Muscle of leg (tissue), 11 donors: ENCODE data around the gene KBTBD13. TPM values are rescaled to one million over a fixed set of nuclear protein-coding genes. Genes with fewer than 3 reads are reported as not detected.
A peak's percentile ranks its signal among the peaks of the same experiment; 100 is the strongest.
"Not testable (repeated sequence)": the region's sequence is repeated elsewhere in the genome, so short reads cannot be mapped to it uniquely, and the experiment has no call there.

Experiments used
- DNase-seq: peaks from one replicate; pipeline ENCODE4 v3.0.0; 2013
- H3K27ac ChIP-seq: one replicate; pipeline ENCODE4 v1.5.1; 2013; ENCODE audit warnings: mild to moderate bottlenecking, low read length, control low read depth
- H3K27me3 ChIP-seq: one replicate; pipeline ENCODE4 v1.6.1; 2013; ENCODE audit warnings: low read length; ENCODE audit not compliant: control insufficient read depth, insufficient read depth
- H3K36me3 ChIP-seq: one replicate; pipeline ENCODE4 v1.6.1; 2013; ENCODE audit warnings: low read length; ENCODE audit not compliant: control insufficient read depth, insufficient read depth
- H3K4me1 ChIP-seq: one replicate; pipeline ENCODE4 v1.6.1; 2013; ENCODE audit warnings: low read length; ENCODE audit not compliant: control insufficient read depth, insufficient read depth
- H3K4me3 ChIP-seq: one replicate; pipeline ENCODE4 v1.5.1; 2013; ENCODE audit warnings: low read length, control low read depth
- H3K9me3 ChIP-seq: replicated peaks from 2 replicates; pipeline ENCODE4 v1.6.1; 2013; ENCODE audit warnings: low read depth, low read length; ENCODE audit not compliant: control insufficient read depth
- WGBS: methylation state at CpG from one replicate; pipeline ENCODE4 v1.1.5; 2013; ENCODE audit warnings: missing lambda C conversion rate; ENCODE audit not compliant: insufficient coverage; 5-methylcytosine and 5-hydroxymethylcytosine counted together
- polyA plus RNA-seq, 8 donors: library from polyadenylated mRNA; unstranded; fragments of 120-200 nt; gene quantifications; one replicate each; pipeline versions ENCODE4 v1.2.1 to v1.2.3, GENCODE V29; 2013; ENCODE audit warnings: inconsistent platforms in 1 of 8, low replicate concordance in 1 of 8; ENCODE audit not compliant: insufficient read length in 8 of 8, insufficient read depth in 1 of 8
- total RNA-seq: library from RNA; stranded (reverse); fragments of 120-200 nt; gene quantifications from one replicate; pipeline ENCODE4 v1.2.4, GENCODE V29; 2013

Gene KBTBD13
- total and polyA plus RNA-seq, 9 donors, result 0.48 to 2.5 (median 1.6) TPM

GRCh38 chr15:65086680-65087111, 10.2 kb downstream of the KBTBD13 start:
- Histone ChIP-seq H3K36me3 (no peaks in the 10 kb centered on the region), H3K4me1 (peaks cover 51% of the 10 kb centered on the region), H3K27ac (no peak overlapping the region), H3K9me3 (no peaks in the 10 kb centered on the region), H3K4me3 (no peak overlapping the region), H3K27me3 (peaks cover 10% of the 10 kb centered on the region)
- 53% methylated on average over 6 of the region's 6 CpGs for WGBS
- no peak for DNase-seq

GRCh38 chr15:65087411-65087810, 10.9 kb downstream of the KBTBD13 start:
- Histone ChIP-seq H3K4me3 (no peak overlapping the region), H3K27ac (peak overlapping the region; percentile 42), H3K36me3 (peaks cover 3% of the 10 kb centered on the region), H3K9me3 (no peaks in the 10 kb centered on the region), H3K4me1 (peaks cover 50% of the 10 kb centered on the region), H3K27me3 (peaks cover 7% of the 10 kb centered on the region)
- no peak for DNase-seq
- 61% methylated on average over 3 of the region's 3 CpGs for WGBS

GRCh38 chr15:65087873-65088642, 11.5 kb downstream of the KBTBD13 start:
- H3K4me1 ChIP-seq, result peaks cover 47% of the 10 kb centered on the region
- 62% methylated on average over 8 of the region's 13 CpGs for whole genome bisulfite sequencing
- peak; percentile 63 for DNase-seq

GRCh38 chr15:65088643-65089021, 12.1 kb downstream of the KBTBD13 start:
- WGBS, result no CpG with 5 or more reads among the region's 6 CpGs
- Histone ChIP-seq H3K9me3 (no peaks in the 10 kb centered on the region), H3K4me1 (peaks cover 43% of the 10 kb centered on the region), H3K4me3 (no peak overlapping the region), H3K36me3 (peaks cover 3% of the 10 kb centered on the region), H3K27me3 (peaks cover 3% of the 10 kb centered on the region), H3K27ac (peak overlapping the region; percentile 45)
- DNase-seq, result no peak

More at GRCh38 chr15:65087873-65088642, 11.5 kb downstream of the KBTBD13 start:
- peaks cover 4% of the 10 kb centered on the region for H3K27me3 ChIP-seq
- peak overlapping the region; percentile 45 for H3K27ac ChIP-seq
- H3K36me3 ChIP-seq, result peaks cover 3% of the 10 kb centered on the region
- H3K9me3 ChIP-seq, result no peaks in the 10 kb centered on the region
- no peak overlapping the region for H3K4me3 ChIP-seq

GRCh38 chr15:65089206-65089824, 12.8 kb downstream of the KBTBD13 start:
- no peak for DNase-seq
- H3K4me1 ChIP-seq, result peaks cover 43% of the 10 kb centered on the region

GRCh38 chr15:65091946-65092770, 15.6 kb downstream of the KBTBD13 start:
- DNase-seq, result peak; percentile 68
- Histone ChIP-seq H3K4me1 (peaks cover 34% of the 10 kb centered on the region), H3K36me3 (peaks cover 20% of the 10 kb centered on the region), H3K4me3 (no peak overlapping the region), H3K27ac (peak overlapping the region; percentile 24), H3K9me3 (no peaks in the 10 kb centered on the region), H3K27me3 (no peaks in the 10 kb centered on the region)
- 43% methylated on average over 5 of the region's 12 CpGs for WGBS

More at GRCh38 chr15:65089206-65089824, 12.8 kb downstream of the KBTBD13 start:
- Histone ChIP-seq H3K27ac (no peak overlapping the region), H3K27me3 (peaks cover 3% of the 10 kb centered on the region), H3K4me3 (no peak overlapping the region), H3K36me3 (peaks cover 3% of the 10 kb centered on the region), H3K9me3 (no peaks in the 10 kb centered on the region)
- 100% methylated on average over 1 of the region's 5 CpGs for WGBS

GRCh38 chr15:65092911-65093792, 16.6 kb downstream of the KBTBD13 start:
- Histone ChIP-seq H3K27me3 (no peaks in the 10 kb centered on the region), H3K4me1 (peaks cover 24% of the 10 kb centered on the region), H3K27ac (no peak overlapping the region), H3K36me3 (peaks cover 30% of the 10 kb centered on the region), H3K4me3 (no peak overlapping the region), H3K9me3 (no peaks in the 10 kb centered on the region)
- WGBS, result 94% methylated on average over 14 of the region's 17 CpGs
- DNase-seq, result no peak

- WGBS, result 93% methylated on average over 12 of the region's 13 CpGs
- Histone ChIP-seq H3K4me1 (peaks cover 19% of the 10 kb centered on the region), H3K36me3 (peaks cover 36% of the 10 kb centered on the region)
- not testable (repeated sequence) for H3K4me3 ChIP-seq, H3K9me3 ChIP-seq, DNase-seq, H3K27ac ChIP-seq, H3K27me3 ChIP-seq
These were observed 17.2 kb downstream of the KBTBD13 start for GRCh38 chr15:65093793-65094170.

- Histone ChIP-seq H3K27ac (no peak overlapping the region), H3K36me3 (peaks cover 43% of the 10 kb centered on the region), H3K4me3 (no peak overlapping the region), H3K9me3 (no peaks in the 10 kb centered on the region), H3K27me3 (no peaks in the 10 kb centered on the region), H3K4me1 (peaks cover 12% of the 10 kb centered on the region)
- DNase-seq, result no peak
- WGBS, result 91% methylated on average over 9 of the region's 14 CpGs
These were observed 17.9 kb downstream of the KBTBD13 start for GRCh38 chr15:65094294-65094995.
